Measurements from ENCODE around the gene TES. TPM values are rescaled to one million over a fixed set of nuclear protein-coding genes. Genes with fewer than 3 reads are reported as not detected.

Gene TES
- total RNA-seq, 2 donors from 2014 or later: 18.0 to 23.3 TPM

- Histone ChIP-seq H3K27me3 (no peaks in the 10 kb centered on the region), H3K36me3 (no peaks in the 10 kb centered on the region), H3K4me1 (peaks cover 0 to 29% of the 10 kb centered on the region in 2 donors), H3K9me3 (no peaks in the 10 kb centered on the region), H3K27ac (no peak overlapping the region), H3K4me3 (no peak overlapping the region)
- TF ChIP-seq CTCF (IDR thresholded peaks at IDR 0.05): no peak
- DNase-seq (ENCODE audit: low spot score): no peak
Observed at GRCh38 chr7:116234517-116235200, 24.3 kb downstream of the TES start.

GRCh38 chr7:116235380-116235779 is 25.0 kb downstream of the TES start:
- no peak for DNase-seq (ENCODE audit: low spot score)
- Histone ChIP-seq H3K4me1 (peaks cover 0 to 22% of the 10 kb centered on the region in 2 donors), H3K27ac (no peak overlapping the region)

DNA sequence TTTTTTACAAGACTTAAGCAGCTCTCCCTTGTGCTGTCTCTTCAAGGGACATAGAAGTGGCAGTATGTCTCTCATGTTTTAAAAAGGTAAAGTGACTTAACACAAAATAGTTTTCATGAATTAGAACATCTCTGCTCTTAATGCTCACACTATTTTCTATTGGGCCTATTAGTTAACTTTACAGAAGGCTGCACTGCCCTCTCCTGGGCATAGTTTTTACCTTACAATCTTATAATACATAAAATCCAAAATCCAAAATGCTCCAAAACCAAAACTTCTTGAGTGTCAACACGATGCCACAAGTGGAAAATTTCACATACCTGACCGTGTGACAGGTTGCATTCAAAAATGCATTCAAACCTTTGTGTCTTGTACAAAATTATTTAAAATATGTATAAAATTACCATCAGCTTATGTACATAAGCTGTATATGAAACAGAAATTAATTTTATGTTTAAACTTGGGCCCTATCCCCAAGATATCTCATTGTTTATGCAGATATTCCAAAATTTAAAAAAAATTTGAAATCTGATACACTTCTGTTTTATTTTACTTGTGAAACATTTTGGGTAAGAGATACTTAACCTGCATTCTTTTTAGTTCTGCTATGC is 25.8 kb downstream of the TES start:
- TF ChIP-seq CTCF (IDR thresholded peaks at IDR 0.05): peak; percentile 23 to 71
- H3K4me1 ChIP-seq: peaks cover 0 to 15% of the 10 kb centered on the region in 2 donors
- no peaks in the 10 kb centered on the region for H3K36me3 ChIP-seq
- no peaks in the 10 kb centered on the region for H3K9me3 ChIP-seq
- no peak for DNase-seq (ENCODE audit: low spot score)
- H3K4me3 ChIP-seq: no peak overlapping the region
- H3K27me3 ChIP-seq: no peaks in the 10 kb centered on the region
- no peak overlapping the region for H3K27ac ChIP-seq

More at GRCh38 chr7:116235380-116235779, 25.0 kb downstream of the TES start:
- TF ChIP-seq CTCF (IDR thresholded peaks at IDR 0.05): no peak
- Histone ChIP-seq H3K36me3 (no peaks in the 10 kb centered on the region), H3K27me3 (no peaks in the 10 kb centered on the region), H3K4me3 (no peak overlapping the region), H3K9me3 (no peaks in the 10 kb centered on the region)

DNA sequence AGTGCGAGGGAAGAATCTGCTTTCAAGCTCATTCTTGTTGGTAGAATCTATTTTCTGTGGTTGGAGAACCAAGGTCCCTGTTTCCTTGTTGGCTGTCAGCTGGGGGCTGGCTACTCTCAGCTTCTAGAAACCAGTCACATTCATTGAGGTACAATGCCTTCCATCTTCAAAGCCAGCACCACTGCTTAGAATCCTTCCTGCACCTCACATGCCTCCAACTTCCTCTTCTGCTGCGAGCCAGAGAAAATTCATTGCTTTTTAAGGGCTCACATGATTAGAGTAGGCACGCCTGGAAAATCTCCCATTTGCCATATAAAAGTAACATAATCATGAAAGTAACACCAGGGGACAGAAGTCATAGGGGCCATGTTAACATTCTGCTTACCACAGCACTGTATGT is 28.7 kb downstream of the TES start:
- TF ChIP-seq CTCF (IDR thresholded peaks at IDR 0.05): no peak
- Histone ChIP-seq H3K27me3 (no peaks in the 10 kb centered on the region), H3K36me3 (no peaks in the 10 kb centered on the region), H3K9me3 (no peaks in the 10 kb centered on the region), H3K4me3 (no peak overlapping the region), H3K27ac (no peak overlapping the region), H3K4me1 (no peaks in the 10 kb centered on the region)
- DNase-seq (ENCODE audit: low spot score): no peak

- DNase-seq (ENCODE audit: low spot score): no peak
Observed at GRCh38 chr7:116239434-116239833, 29.1 kb downstream of the TES start.

More at GRCh38 chr7:116239434-116239833, 29.1 kb downstream of the TES start:
- Histone ChIP-seq H3K4me3 (no peak overlapping the region), H3K4me1 (no peaks in the 10 kb centered on the region), H3K9me3 (no peaks in the 10 kb centered on the region), H3K27ac (no peak overlapping the region), H3K36me3 (no peaks in the 10 kb centered on the region), H3K27me3 (no peaks in the 10 kb centered on the region)
- TF ChIP-seq CTCF (IDR thresholded peaks at IDR 0.05): no peak

Measured in right atrium auricular region (tissue), 2 donors.